ENCODE measurements around the gene L1TD1. TPM values are rescaled to one million over a fixed set of nuclear protein-coding genes. Genes with fewer than 3 reads are reported as not detected.
"Not testable (repeated sequence)": the region's sequence is repeated elsewhere in the genome, so short reads cannot be mapped to it uniquely, and the experiment has no call there.

L1TD1 gene
- total and polyA plus RNA-seq, 5 donors from 2014 or later = not detected

GRCh38 chr1:62178372-62178771, 16.3 kb upstream of the L1TD1 start:
- H3K27ac Mint-ChIP-seq = no peak overlapping the region
- Histone ChIP-seq H3K27me3 (ENCODE audit: control insufficient read depth, insufficient read depth, low read length) (no peaks in the 10 kb centered on the region), H3K4me1 (ENCODE audit: control insufficient read depth, insufficient read depth, low read length, poor library complexity, severe bottlenecking) (no peaks in the 10 kb centered on the region), H3K4me3 (ENCODE audit: low read depth, low read length) (no peak overlapping the region), H3K36me3 (ENCODE audit: control insufficient read depth, insufficient read depth, low read length) (no peaks in the 10 kb centered on the region), H3K9me3 (ENCODE audit: control insufficient read depth in 2 of 2, low read length in 2 of 2) (no peaks in the 10 kb centered on the region), H3K27ac (ENCODE audit: insufficient read depth, low read length, poor library complexity, severe bottlenecking) (no peak overlapping the region)
- ATAC-seq (ENCODE audit: low read depth in 2 of 2) (no peak), DNase-seq (no peak)
- H3K27me3 Mint-ChIP-seq = peaks cover 7% of the 10 kb centered on the region
- H3K9me3 Mint-ChIP-seq = no peaks in the 10 kb centered on the region
- no peak overlapping the region for H3K4me3 Mint-ChIP-seq
- no peaks in the 10 kb centered on the region for H3K4me1 Mint-ChIP-seq
- H3K36me3 Mint-ChIP-seq = no peaks in the 10 kb centered on the region

GRCh38 chr1:62180054-62180453, 14.6 kb upstream of the L1TD1 start:
- not testable (repeated sequence) for H3K9me3 ChIP-seq (ENCODE audit: control insufficient read depth in 2 of 2, low read length in 2 of 2); H3K4me3 Mint-ChIP-seq; ATAC-seq (ENCODE audit: low read depth in 2 of 2); H3K27ac ChIP-seq (ENCODE audit: insufficient read depth, low read length, poor library complexity, severe bottlenecking); H3K36me3 Mint-ChIP-seq; DNase-seq; H3K27ac Mint-ChIP-seq; H3K4me3 ChIP-seq (ENCODE audit: low read depth, low read length); H3K9me3 Mint-ChIP-seq; H3K27me3 Mint-ChIP-seq; H3K36me3 ChIP-seq (ENCODE audit: control insufficient read depth, insufficient read depth, low read length); H3K4me1 ChIP-seq (ENCODE audit: control insufficient read depth, insufficient read depth, low read length, poor library complexity, severe bottlenecking); H3K4me1 Mint-ChIP-seq; H3K27me3 ChIP-seq (ENCODE audit: control insufficient read depth, insufficient read depth, low read length)

GRCh38 chr1:62180639-62181038, 14.0 kb upstream of the L1TD1 start:
- no peak overlapping the region for H3K4me3 ChIP-seq (ENCODE audit: low read depth, low read length)
- Mint-ChIP-seq H3K36me3 (no peaks in the 10 kb centered on the region), H3K4me3 (no peak overlapping the region), H3K27ac (no peak overlapping the region), H3K4me1 (no peaks in the 10 kb centered on the region), H3K9me3 (no peaks in the 10 kb centered on the region), H3K27me3 (peaks cover 7% of the 10 kb centered on the region)
- no peaks in the 10 kb centered on the region for H3K4me1 ChIP-seq (ENCODE audit: control insufficient read depth, insufficient read depth, low read length, poor library complexity, severe bottlenecking)
- no peak for DNase-seq
- H3K9me3 ChIP-seq (ENCODE audit: control insufficient read depth in 2 of 2, low read length in 2 of 2) = no peaks in the 10 kb centered on the region
- ATAC-seq (ENCODE audit: low read depth in 2 of 2) = no peak
- H3K36me3 ChIP-seq (ENCODE audit: control insufficient read depth, insufficient read depth, low read length) = no peaks in the 10 kb centered on the region
- no peak overlapping the region for H3K27ac ChIP-seq (ENCODE audit: insufficient read depth, low read length, poor library complexity, severe bottlenecking)
- H3K27me3 ChIP-seq (ENCODE audit: control insufficient read depth, insufficient read depth, low read length) = no peaks in the 10 kb centered on the region

- H3K27me3 Mint-ChIP-seq = peaks cover 7% of the 10 kb centered on the region
- H3K27ac ChIP-seq (ENCODE audit: insufficient read depth, low read length, poor library complexity, severe bottlenecking) = no peak overlapping the region
- H3K4me1 ChIP-seq (ENCODE audit: control insufficient read depth, insufficient read depth, low read length, poor library complexity, severe bottlenecking) = no peaks in the 10 kb centered on the region
- no peaks in the 10 kb centered on the region for H3K36me3 Mint-ChIP-seq
- no peaks in the 10 kb centered on the region for H3K4me1 Mint-ChIP-seq
- no peaks in the 10 kb centered on the region for H3K27me3 ChIP-seq (ENCODE audit: control insufficient read depth, insufficient read depth, low read length)
- no peak overlapping the region for H3K27ac Mint-ChIP-seq
- H3K9me3 ChIP-seq (ENCODE audit: control insufficient read depth in 2 of 2, low read length in 2 of 2) = no peaks in the 10 kb centered on the region
- H3K9me3 Mint-ChIP-seq = no peaks in the 10 kb centered on the region
- H3K36me3 ChIP-seq (ENCODE audit: control insufficient read depth, insufficient read depth, low read length) = no peaks in the 10 kb centered on the region
- DNase-seq (no peak), ATAC-seq (ENCODE audit: low read depth in 2 of 2) (no peak)
- no peak overlapping the region for H3K4me3 ChIP-seq (ENCODE audit: low read depth, low read length)
- no peak overlapping the region for H3K4me3 Mint-ChIP-seq
These were observed 13.1 kb upstream of the L1TD1 start for GRCh38 chr1:62181532-62181931.

GRCh38 chr1:62182157-62182556, 12.5 kb upstream of the L1TD1 start:
- not testable (repeated sequence) for H3K27me3 Mint-ChIP-seq; ATAC-seq (ENCODE audit: low read depth in 2 of 2); H3K27me3 ChIP-seq (ENCODE audit: control insufficient read depth, insufficient read depth, low read length); H3K4me1 Mint-ChIP-seq; H3K4me3 ChIP-seq (ENCODE audit: low read depth, low read length); H3K9me3 Mint-ChIP-seq; DNase-seq; H3K36me3 ChIP-seq (ENCODE audit: control insufficient read depth, insufficient read depth, low read length); H3K4me3 Mint-ChIP-seq; H3K36me3 Mint-ChIP-seq; H3K4me1 ChIP-seq (ENCODE audit: control insufficient read depth, insufficient read depth, low read length, poor library complexity, severe bottlenecking); H3K27ac Mint-ChIP-seq; H3K9me3 ChIP-seq (ENCODE audit: control insufficient read depth in 2 of 2, low read length in 2 of 2); H3K27ac ChIP-seq (ENCODE audit: insufficient read depth, low read length, poor library complexity, severe bottlenecking)

- H3K27ac ChIP-seq (ENCODE audit: insufficient read depth, low read length, poor library complexity, severe bottlenecking); H3K27me3 ChIP-seq (ENCODE audit: control insufficient read depth, insufficient read depth, low read length); DNase-seq; H3K4me1 ChIP-seq (ENCODE audit: control insufficient read depth, insufficient read depth, low read length, poor library complexity, severe bottlenecking); ATAC-seq (ENCODE audit: low read depth in 2 of 2); H3K27ac Mint-ChIP-seq; H3K4me3 Mint-ChIP-seq; H3K36me3 ChIP-seq (ENCODE audit: control insufficient read depth, insufficient read depth, low read length); H3K36me3 Mint-ChIP-seq; H3K9me3 ChIP-seq (ENCODE audit: control insufficient read depth in 2 of 2, low read length in 2 of 2); H3K4me3 ChIP-seq (ENCODE audit: low read depth, low read length); H3K27me3 Mint-ChIP-seq; H3K9me3 Mint-ChIP-seq; H3K4me1 Mint-ChIP-seq: not testable (repeated sequence)
These were observed 11.3 kb upstream of the L1TD1 start for GRCh38 chr1:62183164-62184020.

- Histone ChIP-seq H3K4me3 (ENCODE audit: low read depth, low read length) (no peak overlapping the region), H3K27ac (ENCODE audit: insufficient read depth, low read length, poor library complexity, severe bottlenecking) (no peak overlapping the region), H3K4me1 (ENCODE audit: control insufficient read depth, insufficient read depth, low read length, poor library complexity, severe bottlenecking) (no peaks in the 10 kb centered on the region), H3K36me3 (ENCODE audit: control insufficient read depth, insufficient read depth, low read length) (no peaks in the 10 kb centered on the region), H3K27me3 (ENCODE audit: control insufficient read depth, insufficient read depth, low read length) (no peaks in the 10 kb centered on the region), H3K9me3 (ENCODE audit: control insufficient read depth in 2 of 2, low read length in 2 of 2) (no peaks in the 10 kb centered on the region)
- ATAC-seq (ENCODE audit: low read depth in 2 of 2) (no peak), DNase-seq (no peak)
- Mint-ChIP-seq H3K4me1 (no peaks in the 10 kb centered on the region), H3K9me3 (peaks cover 0 to 1% (median 0%) of the 10 kb centered on the region in 7 donors), H3K36me3 (no peaks in the 10 kb centered on the region), H3K27me3 (peaks cover 7% of the 10 kb centered on the region), H3K27ac (no peak overlapping the region), H3K4me3 (no peak overlapping the region)
These were observed 10.3 kb upstream of the L1TD1 start for GRCh38 chr1:62184336-62184735.

DNA sequence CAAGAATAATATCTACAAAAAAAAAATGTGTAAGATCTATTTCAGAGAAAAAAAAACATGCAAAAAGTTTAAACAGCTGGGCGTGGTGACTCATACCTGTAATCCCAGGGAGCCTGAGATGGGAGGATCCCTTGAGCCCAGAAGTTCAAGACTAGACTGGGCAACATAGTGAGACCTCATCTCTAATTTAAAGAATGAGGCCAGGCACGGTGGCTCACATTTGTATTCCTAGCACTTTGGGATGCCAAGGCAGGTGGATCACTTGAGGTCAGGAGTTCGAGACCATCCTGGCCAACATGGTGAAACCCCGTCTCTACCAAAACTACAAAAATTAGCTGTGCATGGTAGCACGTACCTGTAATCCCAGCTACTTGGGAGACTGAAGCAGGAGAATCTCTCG, 9.4 kb upstream of the L1TD1 start:
- not testable (repeated sequence) for H3K9me3 Mint-ChIP-seq; H3K4me3 ChIP-seq (ENCODE audit: low read depth, low read length); H3K4me3 Mint-ChIP-seq; ATAC-seq (ENCODE audit: low read depth in 2 of 2); DNase-seq; H3K36me3 Mint-ChIP-seq; H3K4me1 ChIP-seq (ENCODE audit: control insufficient read depth, insufficient read depth, low read length, poor library complexity, severe bottlenecking); H3K27me3 ChIP-seq (ENCODE audit: control insufficient read depth, insufficient read depth, low read length); H3K4me1 Mint-ChIP-seq; H3K27ac Mint-ChIP-seq; H3K27ac ChIP-seq (ENCODE audit: insufficient read depth, low read length, poor library complexity, severe bottlenecking); H3K36me3 ChIP-seq (ENCODE audit: control insufficient read depth, insufficient read depth, low read length); H3K9me3 ChIP-seq (ENCODE audit: control insufficient read depth in 2 of 2, low read length in 2 of 2); H3K27me3 Mint-ChIP-seq

Data from CD4-positive, CD25-positive, alpha-beta regulatory T cell (primary cell).